ENCODE results near the gene DUSP21.

DUSP21 gene

GRCh38 chrX:44873415-44874276 lies 29.8 kb downstream of the DUSP21 start:
- TF ChIP-seq CREB1 (IDR thresholded peaks at IDR 0.05; ENCODE audit: low read depth) (no peak), TAF1 (IDR thresholded peaks at IDR 0.05; ENCODE audit: low read depth) (0 out of 2 replicates have a peak, but pooled peaks have one; percentile 4), FOXM1 (IDR thresholded peaks at IDR 0.05; ENCODE audit: borderline replicate concordance, low read depth) (no peak), YY1 (IDR thresholded peaks at IDR 0.05; ENCODE audit: low read depth) (peak; percentile 55; the same call in 1 of the 2 replicates), CEBPB (IDR thresholded peaks at IDR 0.05) (peak; percentile 50; the same call in 1 of the 2 replicates)

GRCh38 chrX:44874420-44875184 lies 30.8 kb downstream of the DUSP21 start:
- TF ChIP-seq CREB1 (IDR thresholded peaks at IDR 0.05; ENCODE audit: low read depth) (no peak), FOXM1 (IDR thresholded peaks at IDR 0.05; ENCODE audit: borderline replicate concordance, low read depth) (no peak), YY1 (IDR thresholded peaks at IDR 0.05; ENCODE audit: low read depth) (peak; percentile 82)

- TF ChIP-seq RAD21 (IDR thresholded peaks at IDR 0.05; ENCODE audit: low read depth): no peak
- no peak for TF ChIP-seq NFIC (IDR thresholded peaks at IDR 0.05)
- no peak for TF ChIP-seq FOXM1 (IDR thresholded peaks at IDR 0.05; ENCODE audit: borderline replicate concordance, low read depth)
- TF ChIP-seq MAX (IDR thresholded peaks at IDR 0.05): no peak
- no peak for TF ChIP-seq YY1 (IDR thresholded peaks at IDR 0.05; ENCODE audit: low read depth)
- no peak for TF ChIP-seq EP300 (IDR thresholded peaks at IDR 0.05; ENCODE audit: borderline replicate concordance)
- no peak for TF ChIP-seq TEAD4 (IDR thresholded peaks at IDR 0.05)
- TF ChIP-seq CEBPB (IDR thresholded peaks at IDR 0.05): no peak
- no peak for TF ChIP-seq CREB1 (IDR thresholded peaks at IDR 0.05; ENCODE audit: low read depth)
- TF ChIP-seq USF1 (IDR thresholded peaks at IDR 0.05): no peak
Measured at GRCh38 chrX:44875185-44875489, 31.3 kb downstream of the DUSP21 start.

GRCh38 chrX:44876086-44876485 lies 32.3 kb downstream of the DUSP21 start:
- no peak for TF ChIP-seq EP300 (IDR thresholded peaks at IDR 0.05; ENCODE audit: borderline replicate concordance)
- TF ChIP-seq ZBTB7A (IDR thresholded peaks at IDR 0.05; ENCODE audit: low read depth): no peak
- no peak for TF ChIP-seq RAD21 (IDR thresholded peaks at IDR 0.05; ENCODE audit: low read depth)
- no peak for TF ChIP-seq CEBPB (IDR thresholded peaks at IDR 0.05)
- TF ChIP-seq NFIC (IDR thresholded peaks at IDR 0.05): no peak
- TF ChIP-seq USF1 (IDR thresholded peaks at IDR 0.05): no peak
- TF ChIP-seq YY1 (IDR thresholded peaks at IDR 0.05; ENCODE audit: low read depth): no peak
- TF ChIP-seq TCF12 (IDR thresholded peaks at IDR 0.05; ENCODE audit: low read depth): no peak
- no peak for TF ChIP-seq CREB1 (IDR thresholded peaks at IDR 0.05; ENCODE audit: low read depth)
- no peak for TF ChIP-seq FOXM1 (IDR thresholded peaks at IDR 0.05; ENCODE audit: borderline replicate concordance, low read depth)
- TF ChIP-seq TEAD4 (IDR thresholded peaks at IDR 0.05): no peak
- no peak for TF ChIP-seq TAF1 (IDR thresholded peaks at IDR 0.05; ENCODE audit: low read depth)
- no peak for TF ChIP-seq MAX (IDR thresholded peaks at IDR 0.05)

GRCh38 chrX:44876767-44877166 lies 32.9 kb downstream of the DUSP21 start:
- no peak for TF ChIP-seq MAX (IDR thresholded peaks at IDR 0.05)
- no peak for TF ChIP-seq TEAD4 (IDR thresholded peaks at IDR 0.05)
- no peak for TF ChIP-seq FOXM1 (IDR thresholded peaks at IDR 0.05; ENCODE audit: borderline replicate concordance, low read depth)
- TF ChIP-seq EP300 (IDR thresholded peaks at IDR 0.05; ENCODE audit: borderline replicate concordance): no peak
- no peak for TF ChIP-seq CEBPB (IDR thresholded peaks at IDR 0.05)
- no peak for TF ChIP-seq USF1 (IDR thresholded peaks at IDR 0.05)
- TF ChIP-seq ZBTB7A (IDR thresholded peaks at IDR 0.05; ENCODE audit: low read depth): no peak
- TF ChIP-seq CREB1 (IDR thresholded peaks at IDR 0.05; ENCODE audit: low read depth): no peak
- no peak for TF ChIP-seq REST (IDR thresholded peaks at IDR 0.05; ENCODE audit: low read depth)
- TF ChIP-seq EGR1 (IDR thresholded peaks at IDR 0.05): no peak
- TF ChIP-seq TAF1 (IDR thresholded peaks at IDR 0.05; ENCODE audit: low read depth): no peak
- no peak for TF ChIP-seq YY1 (IDR thresholded peaks at IDR 0.05; ENCODE audit: low read depth)
- TF ChIP-seq NFIC (IDR thresholded peaks at IDR 0.05): no peak
- TF ChIP-seq TCF12 (IDR thresholded peaks at IDR 0.05; ENCODE audit: low read depth): no peak
- no peak for TF ChIP-seq RAD21 (IDR thresholded peaks at IDR 0.05; ENCODE audit: low read depth)

- TF ChIP-seq RAD21 (IDR thresholded peaks at IDR 0.05; ENCODE audit: low read depth): no peak
- no peak for TF ChIP-seq TCF12 (IDR thresholded peaks at IDR 0.05; ENCODE audit: low read depth)
- no peak for TF ChIP-seq USF1 (IDR thresholded peaks at IDR 0.05)
- TF ChIP-seq ZBTB7A (IDR thresholded peaks at IDR 0.05; ENCODE audit: low read depth): no peak
- no peak for TF ChIP-seq NFIC (IDR thresholded peaks at IDR 0.05)
Measured at GRCh38 chrX:44878780-44879179, 35.0 kb downstream of the DUSP21 start.
